Neural cell (in vitro differentiated cells): Measurements from ENCODE around the gene PAX3.

Experiments used
- EZH2 ChIP-seq: fragments of 200-600, 300-800 bp; shearing (Covaris generic), sonication (generic); IDR thresholded peaks from 2 replicates; pipeline ENCODE4 v1.6.1; 2014; ENCODE audit warnings: antibody characterized with exemption, low read length, borderline replicate concordance, mild to moderate bottlenecking; ENCODE audit not compliant: insufficient read depth, poor library complexity, severe bottlenecking
- TF ChIP-seq, protein P1 (sequence below): fragments of 450-650 bp; IDR thresholded peaks from 2 replicates; pipeline ENCODE4 v1.5.1; 2014; ENCODE audit warnings: antibody characterized with exemption, mild to moderate bottlenecking, moderate library complexity; ENCODE audit not compliant: poor library complexity, severe bottlenecking

DNA sequence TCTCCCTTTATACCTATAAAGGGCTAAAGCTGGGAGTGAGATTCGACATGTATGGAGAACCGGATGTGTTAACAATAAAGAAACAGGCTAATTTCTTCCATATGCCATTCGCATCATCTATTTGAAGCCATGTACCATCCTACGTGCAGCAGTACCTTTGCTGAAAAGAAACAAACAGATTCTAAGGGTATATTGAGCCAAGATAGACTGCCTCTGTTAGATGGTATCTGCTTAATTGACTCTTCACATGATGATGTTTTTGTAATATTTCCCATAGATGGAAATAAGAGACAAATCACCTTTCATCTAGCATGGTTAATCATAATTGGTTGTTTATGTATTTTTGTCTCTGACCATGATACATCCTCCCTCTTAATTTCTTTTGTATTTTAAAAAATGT is 32.1 kb upstream of the PAX3 start:
- TF ChIP-seq EZH2, result no peak
- TF ChIP-seq, protein P1, sequence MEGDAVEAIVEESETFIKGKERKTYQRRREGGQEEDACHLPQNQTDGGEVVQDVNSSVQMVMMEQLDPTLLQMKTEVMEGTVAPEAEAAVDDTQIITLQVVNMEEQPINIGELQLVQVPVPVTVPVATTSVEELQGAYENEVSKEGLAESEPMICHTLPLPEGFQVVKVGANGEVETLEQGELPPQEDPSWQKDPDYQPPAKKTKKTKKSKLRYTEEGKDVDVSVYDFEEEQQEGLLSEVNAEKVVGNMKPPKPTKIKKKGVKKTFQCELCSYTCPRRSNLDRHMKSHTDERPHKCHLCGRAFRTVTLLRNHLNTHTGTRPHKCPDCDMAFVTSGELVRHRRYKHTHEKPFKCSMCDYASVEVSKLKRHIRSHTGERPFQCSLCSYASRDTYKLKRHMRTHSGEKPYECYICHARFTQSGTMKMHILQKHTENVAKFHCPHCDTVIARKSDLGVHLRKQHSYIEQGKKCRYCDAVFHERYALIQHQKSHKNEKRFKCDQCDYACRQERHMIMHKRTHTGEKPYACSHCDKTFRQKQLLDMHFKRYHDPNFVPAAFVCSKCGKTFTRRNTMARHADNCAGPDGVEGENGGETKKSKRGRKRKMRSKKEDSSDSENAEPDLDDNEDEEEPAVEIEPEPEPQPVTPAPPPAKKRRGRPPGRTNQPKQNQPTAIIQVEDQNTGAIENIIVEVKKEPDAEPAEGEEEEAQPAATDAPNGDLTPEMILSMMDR, result no peak
